ENCODE results near the gene CX3CL1.
"Not testable (repeated sequence)": the region's sequence is repeated elsewhere in the genome, so short reads cannot be mapped to it uniquely, and the experiment has no call there.

The CX3CL1 gene

DNA sequence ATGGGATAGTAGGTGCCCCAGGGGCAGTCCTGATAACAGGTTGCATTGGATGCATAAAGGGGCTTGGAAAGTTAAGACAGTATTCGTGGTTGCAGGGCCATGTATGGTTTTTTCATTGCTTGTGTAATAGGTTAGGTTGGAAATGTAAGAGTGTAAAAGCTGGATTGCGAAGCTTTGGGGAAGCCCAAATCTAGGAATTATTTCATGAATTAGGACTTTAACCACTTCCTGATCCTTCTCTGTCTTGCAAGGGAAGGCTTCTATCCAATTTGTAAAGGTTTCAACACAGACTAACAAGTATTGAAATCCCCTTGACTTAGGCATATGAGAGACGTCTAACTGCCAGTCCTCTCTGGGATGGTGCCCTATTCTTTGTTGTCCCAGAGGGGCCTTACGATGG lies 24.5 kb downstream of the CX3CL1 start:
- no peaks in the 10 kb centered on the region for H3K36me3 ChIP-seq (ENCODE audit: insufficient read depth, low read length)
- H3K4me3 ChIP-seq (ENCODE audit: low read depth in 1 of 2, low read length in 2 of 2) = no peak overlapping the region
- no peaks in the 10 kb centered on the region for H3K9me3 ChIP-seq (ENCODE audit: low read length)
- no peaks in the 10 kb centered on the region for H3K27me3 ChIP-seq (ENCODE audit: control insufficient read depth in 1 of 2, insufficient read depth in 2 of 2, low read length in 2 of 2)
- no peak overlapping the region for H3K27ac ChIP-seq (ENCODE audit: low read depth, low read length)
- H3K4me1 ChIP-seq (ENCODE audit: insufficient read depth, low read length) = peaks cover 3% of the 10 kb centered on the region
- H3K9ac ChIP-seq (ENCODE audit: low read length) = no peak overlapping the region

DNA sequence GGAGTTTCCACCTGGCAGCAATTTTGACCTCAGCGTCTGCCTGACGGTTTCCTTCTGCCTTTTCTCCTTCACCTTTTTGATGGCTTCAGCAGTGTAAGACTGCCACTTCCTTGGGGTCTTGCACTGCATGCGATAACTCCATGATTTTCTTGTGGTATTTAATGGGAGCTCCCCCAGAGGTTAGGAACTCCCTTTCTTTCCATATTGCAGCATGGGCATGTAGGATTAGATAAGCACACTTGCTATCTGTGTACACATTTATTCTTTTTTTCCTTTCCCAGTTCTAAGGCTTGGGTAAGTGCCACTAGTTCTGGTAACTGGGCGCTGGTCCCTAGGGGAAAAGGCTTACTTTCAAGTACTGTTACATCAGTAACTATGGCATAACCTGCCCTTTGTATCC lies 25.2 kb downstream of the CX3CL1 start:
- H3K4me1 ChIP-seq (ENCODE audit: insufficient read depth, low read length); H3K27ac ChIP-seq (ENCODE audit: low read depth, low read length); H3K9ac ChIP-seq (ENCODE audit: low read length); H3K36me3 ChIP-seq (ENCODE audit: insufficient read depth, low read length); H3K27me3 ChIP-seq (ENCODE audit: control insufficient read depth in 1 of 2, insufficient read depth in 2 of 2, low read length in 2 of 2); H3K4me3 ChIP-seq (ENCODE audit: low read depth in 1 of 2, low read length in 2 of 2); H3K9me3 ChIP-seq (ENCODE audit: low read length): not testable (repeated sequence)

GRCh38 chr16:57401943-57402640 lies 29.8 kb downstream of the CX3CL1 start:
- Histone ChIP-seq H3K9ac (ENCODE audit: low read length) (no peak overlapping the region), H3K4me3 (ENCODE audit: low read depth in 1 of 2, low read length in 2 of 2) (no peak overlapping the region), H3K9me3 (ENCODE audit: low read length) (no peaks in the 10 kb centered on the region), H3K27ac (ENCODE audit: low read depth, low read length) (no peak overlapping the region), H3K27me3 (ENCODE audit: control insufficient read depth in 1 of 2, insufficient read depth in 2 of 2, low read length in 2 of 2) (no peaks in the 10 kb centered on the region), H3K36me3 (ENCODE audit: insufficient read depth, low read length) (no peaks in the 10 kb centered on the region), H3K4me1 (ENCODE audit: insufficient read depth, low read length) (no peaks in the 10 kb centered on the region)

- no peaks in the 10 kb centered on the region for H3K36me3 ChIP-seq (ENCODE audit: insufficient read depth, low read length)
- H3K9me3 ChIP-seq (ENCODE audit: low read length) = no peaks in the 10 kb centered on the region
- no peak within 1 kb of the TSS for H3K27ac ChIP-seq (ENCODE audit: low read depth, low read length)
- no peak within 1 kb of the TSS for H3K9ac ChIP-seq (ENCODE audit: low read length)
- H3K27me3 ChIP-seq (ENCODE audit: control insufficient read depth in 1 of 2, insufficient read depth in 2 of 2, low read length in 2 of 2) = no peaks in the 10 kb centered on the region
- H3K4me1 ChIP-seq (ENCODE audit: insufficient read depth, low read length) = no peaks in the 10 kb centered on the region
- H3K4me3 ChIP-seq (ENCODE audit: low read depth in 1 of 2, low read length in 2 of 2) = no peak within 1 kb of the TSS
Observed at GRCh38 chr16:57403965-57404817, 31.9 kb downstream of the CX3CL1 start, which contains the start of gene CCL17. Gene CCL17, plus strand, starts transcription at chr16:57404767. Its CDS starts 9,166 bp downstream, at chr16:57413933.

- Histone ChIP-seq H3K9me3 (ENCODE audit: low read length) (no peaks in the 10 kb centered on the region), H3K27ac (ENCODE audit: low read depth, low read length) (no peak overlapping the region), H3K36me3 (ENCODE audit: insufficient read depth, low read length) (no peaks in the 10 kb centered on the region), H3K27me3 (ENCODE audit: control insufficient read depth in 1 of 2, insufficient read depth in 2 of 2, low read length in 2 of 2) (no peaks in the 10 kb centered on the region), H3K9ac (ENCODE audit: low read length) (no peak overlapping the region), H3K4me1 (ENCODE audit: insufficient read depth, low read length) (no peaks in the 10 kb centered on the region), H3K4me3 (ENCODE audit: low read depth in 1 of 2, low read length in 2 of 2) (no peak overlapping the region)
Observed at GRCh38 chr16:57405097-57405496, 32.8 kb downstream of the CX3CL1 start.

DNA sequence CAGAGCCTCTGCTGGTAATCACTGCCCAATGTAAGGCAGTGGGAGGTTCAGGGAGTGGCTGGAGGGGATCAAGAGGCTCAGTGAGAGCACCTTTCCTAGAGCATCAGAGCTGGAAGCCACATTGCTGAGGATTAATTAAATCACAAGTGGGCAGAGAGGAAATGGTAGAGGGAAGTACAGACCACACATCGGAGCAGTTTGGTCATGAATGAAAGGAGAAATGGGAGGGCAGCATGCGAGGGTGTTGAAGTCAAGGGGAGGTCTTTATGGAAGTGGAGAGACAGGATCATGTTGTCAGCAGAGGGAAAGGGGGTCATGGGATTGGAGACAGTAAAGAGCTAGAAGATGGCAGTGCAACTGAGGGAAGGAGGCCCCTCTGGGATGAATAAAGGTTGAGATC lies 34.6 kb downstream of the CX3CL1 start:
- H3K9me3 ChIP-seq (ENCODE audit: low read length) = no peaks in the 10 kb centered on the region
- no peaks in the 10 kb centered on the region for H3K4me1 ChIP-seq (ENCODE audit: insufficient read depth, low read length)
- no peak overlapping the region for H3K27ac ChIP-seq (ENCODE audit: low read depth, low read length)
- no peaks in the 10 kb centered on the region for H3K36me3 ChIP-seq (ENCODE audit: insufficient read depth, low read length)
- no peak overlapping the region for H3K4me3 ChIP-seq (ENCODE audit: low read depth in 1 of 2, low read length in 2 of 2)
- no peak overlapping the region for H3K9ac ChIP-seq (ENCODE audit: low read length)
- no peaks in the 10 kb centered on the region for H3K27me3 ChIP-seq (ENCODE audit: control insufficient read depth in 1 of 2, insufficient read depth in 2 of 2, low read length in 2 of 2)

DNA sequence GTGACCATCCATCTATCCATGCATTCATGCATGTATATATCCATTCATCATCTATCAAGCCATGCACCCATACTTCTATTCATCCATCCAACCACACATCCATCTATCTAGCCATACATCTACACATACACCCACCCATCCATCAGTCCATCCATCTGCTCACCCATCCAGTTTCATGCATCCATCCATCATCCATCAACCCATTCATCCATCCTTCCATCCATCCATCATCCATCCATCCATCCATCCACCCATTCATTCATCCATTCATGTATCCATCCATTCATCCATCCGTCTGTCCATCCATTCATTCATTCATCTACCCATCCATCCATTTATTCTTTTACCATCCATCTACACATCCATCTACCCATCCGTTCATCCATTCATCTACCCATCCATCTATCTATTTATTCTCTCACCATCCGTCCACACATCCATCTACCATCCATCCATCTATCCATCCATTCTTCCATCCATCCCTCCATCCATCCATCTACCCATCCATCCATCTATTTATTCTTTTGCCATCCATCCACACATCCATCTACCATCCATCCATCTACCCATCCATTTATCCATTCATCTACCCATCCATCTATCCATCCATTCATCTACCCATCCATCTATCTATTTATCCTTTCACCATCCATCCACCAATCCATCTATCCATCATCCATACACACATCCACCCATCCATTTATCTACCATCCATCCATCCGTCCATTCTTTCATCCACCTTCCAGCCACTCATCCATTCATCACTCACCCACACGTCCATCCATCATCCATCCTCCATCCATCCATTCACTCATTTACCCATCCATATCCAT lies 35.4 kb downstream of the CX3CL1 start:
- Histone ChIP-seq H3K27me3 (ENCODE audit: control insufficient read depth in 1 of 2, insufficient read depth in 2 of 2, low read length in 2 of 2) (no peaks in the 10 kb centered on the region), H3K36me3 (ENCODE audit: insufficient read depth, low read length) (no peaks in the 10 kb centered on the region), H3K4me3 (ENCODE audit: low read depth in 1 of 2, low read length in 2 of 2) (no peak overlapping the region), H3K9ac (ENCODE audit: low read length) (no peak overlapping the region), H3K4me1 (ENCODE audit: insufficient read depth, low read length) (no peaks in the 10 kb centered on the region), H3K27ac (ENCODE audit: low read depth, low read length) (no peak overlapping the region), H3K9me3 (ENCODE audit: low read length) (no peaks in the 10 kb centered on the region)

DNA sequence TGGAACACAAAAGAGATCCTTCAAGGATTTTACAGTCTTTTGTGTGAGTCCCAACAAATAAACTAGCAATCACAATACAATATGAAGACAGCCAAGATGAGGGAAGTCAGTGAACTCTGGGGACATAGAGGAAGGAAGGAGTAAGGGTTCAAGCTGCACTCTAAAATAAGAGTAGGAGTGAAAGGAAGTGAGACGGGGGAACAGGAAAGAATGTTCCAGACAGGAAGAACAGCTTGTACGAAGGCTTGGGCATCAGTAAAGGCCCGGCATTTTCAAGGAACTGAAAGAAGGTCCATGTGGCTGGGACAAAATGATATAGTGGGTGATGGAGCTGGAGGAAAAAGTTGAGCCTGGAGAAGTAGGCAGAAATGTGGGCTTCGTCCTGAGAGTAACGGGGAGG lies 36.8 kb downstream of the CX3CL1 start:
- Histone ChIP-seq H3K4me1 (ENCODE audit: insufficient read depth, low read length) (no peaks in the 10 kb centered on the region), H3K36me3 (ENCODE audit: insufficient read depth, low read length) (no peaks in the 10 kb centered on the region), H3K4me3 (ENCODE audit: low read depth in 1 of 2, low read length in 2 of 2) (no peak overlapping the region), H3K9ac (ENCODE audit: low read length) (no peak overlapping the region), H3K27ac (ENCODE audit: low read depth, low read length) (no peak overlapping the region), H3K9me3 (ENCODE audit: low read length) (no peaks in the 10 kb centered on the region), H3K27me3 (ENCODE audit: control insufficient read depth in 1 of 2, insufficient read depth in 2 of 2, low read length in 2 of 2) (no peaks in the 10 kb centered on the region)

- no peak overlapping the region for H3K27ac ChIP-seq (ENCODE audit: low read depth, low read length)
- H3K9ac ChIP-seq (ENCODE audit: low read length) = no peak overlapping the region
- no peaks in the 10 kb centered on the region for H3K36me3 ChIP-seq (ENCODE audit: insufficient read depth, low read length)
- no peaks in the 10 kb centered on the region for H3K9me3 ChIP-seq (ENCODE audit: low read length)
- no peaks in the 10 kb centered on the region for H3K27me3 ChIP-seq (ENCODE audit: control insufficient read depth in 1 of 2, insufficient read depth in 2 of 2, low read length in 2 of 2)
- H3K4me1 ChIP-seq (ENCODE audit: insufficient read depth, low read length) = no peaks in the 10 kb centered on the region
- no peak overlapping the region for H3K4me3 ChIP-seq (ENCODE audit: low read depth in 1 of 2, low read length in 2 of 2)
Observed at GRCh38 chr16:57409870-57410587, 37.7 kb downstream of the CX3CL1 start.

- Histone ChIP-seq H3K9me3 (ENCODE audit: low read length) (no peaks in the 10 kb centered on the region), H3K9ac (ENCODE audit: low read length) (no peak overlapping the region), H3K36me3 (ENCODE audit: insufficient read depth, low read length) (no peaks in the 10 kb centered on the region), H3K4me3 (ENCODE audit: low read depth in 1 of 2, low read length in 2 of 2) (no peak overlapping the region), H3K4me1 (ENCODE audit: insufficient read depth, low read length) (peaks cover under 1% of the 10 kb centered on the region), H3K27ac (ENCODE audit: low read depth, low read length) (no peak overlapping the region), H3K27me3 (ENCODE audit: control insufficient read depth in 1 of 2, insufficient read depth in 2 of 2, low read length in 2 of 2) (no peaks in the 10 kb centered on the region)
Observed at GRCh38 chr16:57411362-57411976, 39.2 kb downstream of the CX3CL1 start.
